Right atrium auricular region (tissue), 2 donors: Measurements from ENCODE around the gene CEP120. TPM values are rescaled to one million over a fixed set of nuclear protein-coding genes. Genes with fewer than 3 reads are reported as not detected.

ENCODE experiments used
- DNase-seq: peaks from one replicate; pipeline ENCODE4 v3.0.0-alpha.2; 2019; ENCODE audit warnings: low spot score
- H3K27ac ChIP-seq, 2 donors: fragments of 200-600 bp; sonication (generic); 1 replicate in 1 of 2; 2 replicates in 1 of 2; pipeline ENCODE4 v1.5.1; 2016 to 2019
- H3K27me3 ChIP-seq, 2 donors: fragments of 200-600 bp; sonication (generic); one replicate each; pipeline versions ENCODE4 v1.5.1 to v1.6.0; 2017 to 2019
- H3K36me3 ChIP-seq: fragments of 200-600 bp; sonication (generic); one replicate; pipeline ENCODE4 v1.5.1; 2016
- H3K4me1 ChIP-seq, 2 donors: fragments of 200-600 bp; sonication (generic); one replicate each; pipeline versions ENCODE4 v1.5.1 to v1.6.0; 2017 to 2019
- H3K4me3 ChIP-seq, 2 donors: fragments of 200-600 bp; sonication (generic); 1 replicate in 1 of 2; 2 replicates in 1 of 2; pipeline ENCODE4 v1.5.1; 2017 to 2019; ENCODE audit warnings: mild to moderate bottlenecking in 1 of 2, moderate library complexity in 1 of 2
- H3K9me3 ChIP-seq, 2 donors: fragments of 200-600 bp; sonication (generic); one replicate each; pipeline ENCODE4 v1.5.1; 2019
- CTCF ChIP-seq, 2 donors: fragments of 200-600 bp; sonication (generic); IDR thresholded peaks; one replicate each; pipeline ENCODE4 v1.5.1; 2019; ENCODE audit warnings: antibody characterized with exemption in 2 of 2
- total RNA-seq, 2 donors: library from RNA; depleted of rRNA; stranded (reverse); fragments of >200 nt; gene quantifications; one replicate each; pipeline ENCODE4 v1.1.0, GENCODE V29; 2016

Gene CEP120
- total RNA-seq, 2 donors from 2014 or later: 11.1 to 11.8 TPM

GRCh38 chr5:123391009-123391408 is 32.2 kb downstream of the CEP120 start:
- Histone ChIP-seq H3K27me3 (no peaks in the 10 kb centered on the region), H3K36me3 (peaks cover 26% of the 10 kb centered on the region), H3K4me1 (no peaks in the 10 kb centered on the region), H3K27ac (no peak overlapping the region), H3K9me3 (no peaks in the 10 kb centered on the region), H3K4me3 (no peak overlapping the region)
- no peak for TF ChIP-seq CTCF (IDR thresholded peaks at IDR 0.05)
- DNase-seq: no peak

GRCh38 chr5:123389794-123390193 is 33.4 kb downstream of the CEP120 start:
- no peak overlapping the region for H3K4me3 ChIP-seq
- no peaks in the 10 kb centered on the region for H3K9me3 ChIP-seq
- no peak overlapping the region for H3K27ac ChIP-seq
- H3K36me3 ChIP-seq: peaks cover 37% of the 10 kb centered on the region
- H3K27me3 ChIP-seq: no peaks in the 10 kb centered on the region
- TF ChIP-seq CTCF (IDR thresholded peaks at IDR 0.05): no peak
- no peak for DNase-seq
- no peaks in the 10 kb centered on the region for H3K4me1 ChIP-seq

- no peak for DNase-seq
- Histone ChIP-seq H3K4me1 (no peaks in the 10 kb centered on the region), H3K9me3 (no peaks in the 10 kb centered on the region), H3K27ac (no peak overlapping the region), H3K27me3 (no peaks in the 10 kb centered on the region), H3K4me3 (no peak overlapping the region), H3K36me3 (peaks cover 52% of the 10 kb centered on the region)
- TF ChIP-seq CTCF (IDR thresholded peaks at IDR 0.05): no peak
These were observed 35.9 kb downstream of the CEP120 start for GRCh38 chr5:123387313-123387712.

- no peak overlapping the region for H3K27ac ChIP-seq
- DNase-seq: no peak
- H3K36me3 ChIP-seq: peaks cover 63% of the 10 kb centered on the region
- no peaks in the 10 kb centered on the region for H3K9me3 ChIP-seq
- H3K27me3 ChIP-seq: no peaks in the 10 kb centered on the region
- no peak for TF ChIP-seq CTCF (IDR thresholded peaks at IDR 0.05)
- no peak overlapping the region for H3K4me3 ChIP-seq
- H3K4me1 ChIP-seq: no peaks in the 10 kb centered on the region
These were observed 41.0 kb downstream of the CEP120 start for GRCh38 chr5:123382252-123382651.

GRCh38 chr5:123371575-123372179 is 51.5 kb downstream of the CEP120 start:
- peak in 1 of 2 donors; percentile 59 for TF ChIP-seq CTCF (IDR thresholded peaks at IDR 0.05)
- Histone ChIP-seq H3K27me3 (no peaks in the 10 kb centered on the region), H3K4me1 (no peaks in the 10 kb centered on the region), H3K9me3 (no peaks in the 10 kb centered on the region), H3K4me3 (no peak overlapping the region), H3K27ac (no peak overlapping the region), H3K36me3 (peaks cover 14% of the 10 kb centered on the region)
- DNase-seq: no peak

- no peak overlapping the region for H3K27ac ChIP-seq
- H3K9me3 ChIP-seq: no peaks in the 10 kb centered on the region
- H3K36me3 ChIP-seq: peaks cover 9% of the 10 kb centered on the region
- H3K27me3 ChIP-seq: no peaks in the 10 kb centered on the region
- no peak for TF ChIP-seq CTCF (IDR thresholded peaks at IDR 0.05)
- H3K4me1 ChIP-seq: peaks cover 0 to 6% of the 10 kb centered on the region in 2 donors
- no peak for DNase-seq
- no peak overlapping the region for H3K4me3 ChIP-seq
These were observed 53.7 kb downstream of the CEP120 start for GRCh38 chr5:123369371-123369968.
